ENCODE results near the gene CD1C.
"Not testable (repeated sequence)": the region's sequence is repeated elsewhere in the genome, so short reads cannot be mapped to it uniquely, and the experiment has no call there.

The CD1C gene

DNA sequence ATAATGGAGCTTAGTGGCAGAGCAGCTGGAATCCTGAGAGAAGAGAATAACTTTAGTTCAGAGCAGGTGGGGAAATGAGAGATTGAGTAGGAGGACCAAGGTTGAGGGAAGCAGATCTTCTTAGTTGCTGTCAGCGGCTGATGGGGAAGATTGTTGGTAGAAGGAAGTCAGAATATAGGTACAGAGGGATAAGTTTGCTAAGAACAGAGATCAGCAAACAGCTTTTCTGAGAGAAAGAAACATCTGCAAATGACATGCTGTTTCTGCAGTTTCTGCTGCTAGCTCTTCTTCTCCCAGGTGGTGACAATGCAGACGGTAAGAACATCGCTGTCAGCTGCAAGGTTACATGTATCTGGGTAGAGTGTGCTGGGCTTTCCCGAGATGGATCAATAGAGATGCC lies at the start of gene CD1C:
Gene CD1C (plus strand): TSS at position 113 of the 400 bp plus-strand sequence. CDS start 142 bp downstream, at position 255.
- H3K27ac Mint-ChIP-seq: no peak within 1 kb of the TSS
- H3K9me3 Mint-ChIP-seq (ENCODE audit: low read depth): no peaks in the 10 kb centered on the region
- H3K36me3 Mint-ChIP-seq: no peaks in the 10 kb centered on the region

DNA sequence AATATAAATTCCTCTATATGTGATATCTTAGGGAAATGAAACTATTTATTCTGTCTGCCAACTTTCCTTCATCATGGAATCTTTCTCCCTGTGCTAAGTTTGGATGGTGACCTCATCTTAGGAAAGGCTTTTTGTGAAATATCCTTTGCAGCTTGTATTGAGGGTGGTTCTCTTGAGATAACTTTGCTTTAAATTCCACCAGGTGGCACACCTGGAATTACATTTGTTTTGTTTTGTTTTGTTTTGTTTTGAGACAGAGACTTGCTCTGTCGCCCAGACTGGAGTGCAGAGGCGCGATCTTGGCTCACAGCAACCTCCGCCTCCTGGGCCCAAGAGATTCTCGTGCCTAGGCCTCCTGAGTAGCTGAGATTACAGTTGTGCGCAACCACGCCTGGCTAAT lies 43.1 kb upstream of the CD1C start:
- Mint-ChIP-seq H3K36me3 (peaks cover 2% of the 10 kb centered on the region), H3K27me3 (peaks cover 36% of the 10 kb centered on the region), H3K4me1 (ENCODE audit: low read depth) (peaks cover 24% of the 10 kb centered on the region), H3K27ac (no peak overlapping the region), H3K9me3 (ENCODE audit: low read depth) (no peaks in the 10 kb centered on the region), H3K4me3 (no peak overlapping the region)

More for the DNA sequence above, at the start of gene CD1C:
- Mint-ChIP-seq H3K4me1 (ENCODE audit: low read depth) (peaks cover 12% of the 10 kb centered on the region), H3K27me3 (peaks cover 15% of the 10 kb centered on the region), H3K4me3 (no peak within 1 kb of the TSS)

DNA sequence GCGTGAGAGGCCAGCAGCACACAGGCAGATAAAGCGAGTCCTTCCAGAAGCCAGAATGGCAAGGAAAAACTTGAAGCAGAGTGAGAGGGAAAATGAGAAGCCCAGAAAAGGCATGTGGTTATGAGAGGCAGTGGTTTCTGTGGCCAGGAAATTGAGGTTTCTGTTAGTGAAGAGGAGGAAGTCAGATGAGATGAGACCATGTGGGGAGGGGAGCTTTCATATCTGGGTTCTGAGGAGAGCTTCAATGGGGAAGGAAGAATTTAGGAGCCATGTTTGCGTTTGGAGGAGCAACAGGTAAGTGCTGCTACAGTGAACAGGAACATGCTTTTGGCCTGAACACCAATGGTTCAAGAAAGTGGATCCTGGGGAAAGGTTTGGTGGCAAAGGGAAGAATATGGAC lies 41.6 kb upstream of the CD1C start:
- no peak overlapping the region for H3K27ac Mint-ChIP-seq
- H3K27me3 Mint-ChIP-seq: peaks cover 33% of the 10 kb centered on the region
- peaks cover 2% of the 10 kb centered on the region for H3K36me3 Mint-ChIP-seq

DNA sequence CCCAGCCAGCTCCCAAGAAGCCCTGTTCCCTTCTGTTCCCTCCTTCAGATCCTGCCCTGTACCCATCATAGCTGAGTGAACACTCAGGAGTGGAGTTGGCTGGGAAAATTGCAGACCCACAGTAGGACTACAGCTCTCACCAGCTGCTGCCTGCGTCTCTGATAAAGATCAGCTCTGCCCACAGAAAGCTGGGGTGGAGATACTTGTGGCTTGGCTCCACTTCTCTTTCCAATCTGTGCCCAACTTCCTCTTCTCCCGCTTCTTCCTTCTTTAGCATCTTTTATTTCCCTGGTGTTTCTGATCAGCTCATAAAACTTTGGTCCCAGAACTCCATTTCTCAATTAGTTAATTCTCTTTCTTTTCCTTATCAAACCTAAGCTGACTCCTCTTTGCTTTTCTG lies 41.0 kb upstream of the CD1C start:
- no peaks in the 10 kb centered on the region for H3K9me3 Mint-ChIP-seq (ENCODE audit: low read depth)
- H3K27me3 Mint-ChIP-seq: peaks cover 29% of the 10 kb centered on the region
- H3K4me3 Mint-ChIP-seq: peak overlapping the region; percentile 24
- H3K36me3 Mint-ChIP-seq: no peaks in the 10 kb centered on the region
- peaks cover 24% of the 10 kb centered on the region for H3K4me1 Mint-ChIP-seq (ENCODE audit: low read depth)
- H3K27ac Mint-ChIP-seq: no peak overlapping the region

More for the DNA sequence above, 41.6 kb upstream of the CD1C start:
- H3K9me3 Mint-ChIP-seq (ENCODE audit: low read depth): no peaks in the 10 kb centered on the region
- H3K4me1 Mint-ChIP-seq (ENCODE audit: low read depth): peaks cover 24% of the 10 kb centered on the region
- H3K4me3 Mint-ChIP-seq: peak overlapping the region; percentile 2

- Mint-ChIP-seq H3K4me3 (no peak overlapping the region), H3K4me1 (ENCODE audit: low read depth) (peaks cover 24% of the 10 kb centered on the region), H3K27ac (no peak overlapping the region), H3K27me3 (peaks cover 23% of the 10 kb centered on the region), H3K36me3 (no peaks in the 10 kb centered on the region), H3K9me3 (ENCODE audit: low read depth) (no peaks in the 10 kb centered on the region)
Measured at GRCh38 chr1:158249646-158250045, 40.1 kb upstream of the CD1C start.

GRCh38 chr1:158251163-158251562 lies 38.6 kb upstream of the CD1C start:
- Mint-ChIP-seq H3K9me3 (ENCODE audit: low read depth) (no peaks in the 10 kb centered on the region), H3K27me3 (peaks cover 17% of the 10 kb centered on the region), H3K4me1 (ENCODE audit: low read depth) (peaks cover 24% of the 10 kb centered on the region), H3K4me3 (no peak overlapping the region), H3K36me3 (no peaks in the 10 kb centered on the region), H3K27ac (no peak overlapping the region)

GRCh38 chr1:158255656-158256055 lies 34.1 kb upstream of the CD1C start:
- H3K4me1 Mint-ChIP-seq (ENCODE audit: low read depth): no peaks in the 10 kb centered on the region
- peaks cover 11% of the 10 kb centered on the region for H3K27me3 Mint-ChIP-seq
- no peaks in the 10 kb centered on the region for H3K36me3 Mint-ChIP-seq
- H3K4me3 Mint-ChIP-seq: no peak overlapping the region
- H3K9me3 Mint-ChIP-seq (ENCODE audit: low read depth): no peaks in the 10 kb centered on the region
- H3K27ac Mint-ChIP-seq: no peak overlapping the region

GRCh38 chr1:158256747-158257146 lies 33.0 kb upstream of the CD1C start:
- H3K27ac Mint-ChIP-seq; H3K9me3 Mint-ChIP-seq (ENCODE audit: low read depth); H3K4me3 Mint-ChIP-seq; H3K4me1 Mint-ChIP-seq (ENCODE audit: low read depth); H3K27me3 Mint-ChIP-seq; H3K36me3 Mint-ChIP-seq: not testable (repeated sequence)

DNA sequence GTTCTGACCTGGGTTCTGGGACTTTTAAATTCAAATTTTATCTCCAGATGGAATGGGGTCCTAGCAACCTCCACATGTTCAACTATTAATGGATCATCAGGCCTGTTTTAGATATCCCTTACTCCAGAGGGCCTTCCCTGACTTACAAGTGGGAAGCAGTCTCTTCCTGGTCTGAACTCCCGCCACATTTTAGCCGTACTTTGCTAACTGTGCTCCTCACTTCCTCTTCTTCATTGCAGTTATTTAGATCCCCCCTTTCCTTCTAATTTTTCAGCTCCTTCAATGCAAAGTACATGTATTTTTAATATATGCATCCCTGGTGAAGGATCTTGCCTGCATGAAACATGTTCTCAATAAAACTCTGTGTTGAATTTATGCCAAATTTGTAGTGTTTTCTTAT lies 31.8 kb upstream of the CD1C start:
- peaks cover 7% of the 10 kb centered on the region for H3K27me3 Mint-ChIP-seq
- H3K36me3 Mint-ChIP-seq: no peaks in the 10 kb centered on the region
- no peak overlapping the region for H3K4me3 Mint-ChIP-seq

GRCh38 chr1:158259117-158259516 lies 30.6 kb upstream of the CD1C start:
- Mint-ChIP-seq H3K27me3 (peaks cover 9% of the 10 kb centered on the region), H3K4me1 (ENCODE audit: low read depth) (no peaks in the 10 kb centered on the region)

More for the DNA sequence above, 31.8 kb upstream of the CD1C start:
- H3K27ac Mint-ChIP-seq: no peak overlapping the region
- no peaks in the 10 kb centered on the region for H3K9me3 Mint-ChIP-seq (ENCODE audit: low read depth)
- no peaks in the 10 kb centered on the region for H3K4me1 Mint-ChIP-seq (ENCODE audit: low read depth)

DNA sequence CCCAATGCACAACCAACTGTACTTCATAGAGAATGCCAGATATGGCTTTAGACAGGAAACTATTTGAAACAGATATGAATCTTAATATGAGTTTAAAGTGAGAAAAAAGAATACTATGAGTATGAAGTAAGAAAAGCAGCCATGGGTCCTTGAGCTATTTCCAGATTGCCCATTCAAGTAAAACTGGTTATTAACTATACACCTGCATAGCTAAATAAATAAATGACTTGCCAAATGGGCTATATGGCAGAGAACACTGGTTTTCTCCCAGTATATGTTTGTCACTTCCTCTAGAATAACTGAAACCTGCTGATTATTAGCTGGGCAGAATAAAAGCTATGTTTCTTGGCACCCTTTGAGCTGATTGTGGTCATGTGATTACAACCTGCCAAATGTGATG lies 17.0 kb upstream of the CD1C start:
- Mint-ChIP-seq H3K4me1 (ENCODE audit: low read depth) (no peaks in the 10 kb centered on the region), H3K27ac (no peak overlapping the region), H3K27me3 (peaks cover 5% of the 10 kb centered on the region), H3K36me3 (no peaks in the 10 kb centered on the region), H3K9me3 (ENCODE audit: low read depth) (no peaks in the 10 kb centered on the region), H3K4me3 (no peak overlapping the region)

More at GRCh38 chr1:158259117-158259516, 30.6 kb upstream of the CD1C start:
- Mint-ChIP-seq H3K36me3 (no peaks in the 10 kb centered on the region), H3K27ac (no peak overlapping the region), H3K4me3 (no peak overlapping the region), H3K9me3 (ENCODE audit: low read depth) (no peaks in the 10 kb centered on the region)

GRCh38 chr1:158274797-158275196 lies 14.9 kb upstream of the CD1C start:
- Mint-ChIP-seq H3K4me1 (ENCODE audit: low read depth) (no peaks in the 10 kb centered on the region), H3K36me3 (no peaks in the 10 kb centered on the region), H3K27me3 (no peaks in the 10 kb centered on the region), H3K27ac (no peak overlapping the region), H3K9me3 (ENCODE audit: low read depth) (no peaks in the 10 kb centered on the region), H3K4me3 (no peak overlapping the region)

GRCh38 chr1:158282421-158282820 lies 7.3 kb upstream of the CD1C start:
- peaks cover 20% of the 10 kb centered on the region for H3K27me3 Mint-ChIP-seq
- not testable (repeated sequence) for H3K36me3 Mint-ChIP-seq; H3K4me3 Mint-ChIP-seq; H3K9me3 Mint-ChIP-seq (ENCODE audit: low read depth); H3K27ac Mint-ChIP-seq
- H3K4me1 Mint-ChIP-seq (ENCODE audit: low read depth): peaks cover 12% of the 10 kb centered on the region

DNA sequence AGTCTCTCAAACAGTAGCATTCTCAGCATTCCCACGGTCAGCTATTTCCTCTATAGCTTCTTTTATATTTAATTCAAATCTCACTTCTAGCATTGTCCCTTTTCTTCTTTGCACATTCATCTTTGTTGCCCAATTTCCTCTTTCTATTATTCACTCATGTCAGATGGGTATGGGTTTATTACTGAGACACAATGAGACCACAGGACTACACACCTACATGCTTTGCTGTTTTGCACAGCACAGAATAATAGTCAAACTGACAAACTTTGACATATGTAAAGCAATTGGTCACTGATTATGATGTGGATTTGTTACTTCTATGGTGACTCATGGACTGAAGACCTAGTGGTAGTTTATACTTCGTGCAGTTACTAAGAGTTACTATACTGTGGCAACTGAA lies 5.8 kb upstream of the CD1C start:
- Mint-ChIP-seq H3K27ac (no peak overlapping the region), H3K4me3 (no peak overlapping the region), H3K9me3 (ENCODE audit: low read depth) (no peaks in the 10 kb centered on the region), H3K4me1 (ENCODE audit: low read depth) (peaks cover 12% of the 10 kb centered on the region), H3K36me3 (peaks cover 2% of the 10 kb centered on the region), H3K27me3 (peaks cover 24% of the 10 kb centered on the region)

GRCh38 chr1:158285756-158286241 lies 3.9 kb upstream of the CD1C start:
- Mint-ChIP-seq H3K4me1 (ENCODE audit: low read depth) (peaks cover 12% of the 10 kb centered on the region), H3K36me3 (peaks cover 2% of the 10 kb centered on the region), H3K4me3 (no peak overlapping the region), H3K27ac (no peak overlapping the region), H3K27me3 (peaks cover 24% of the 10 kb centered on the region), H3K9me3 (ENCODE audit: low read depth) (no peaks in the 10 kb centered on the region)

DNA sequence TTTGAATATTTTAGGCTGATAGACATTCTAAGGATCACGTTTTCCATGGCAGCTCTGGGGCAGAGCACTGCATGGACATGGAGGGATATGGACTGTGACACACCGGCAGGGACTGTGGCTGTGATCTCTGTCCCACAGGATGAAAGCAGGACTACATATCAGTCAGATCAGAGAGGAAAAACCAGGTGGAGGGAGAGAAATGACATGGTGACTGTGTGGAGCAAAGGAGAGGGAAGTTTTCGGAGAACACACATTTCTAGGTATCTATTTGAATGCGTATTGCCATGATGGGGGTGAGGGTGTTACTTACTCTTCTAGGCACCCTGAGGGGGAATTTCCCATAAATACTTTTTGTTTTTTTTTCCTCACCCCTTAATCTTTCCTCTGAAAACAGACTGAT lies 3.2 kb upstream of the CD1C start:
- no peaks in the 10 kb centered on the region for H3K9me3 Mint-ChIP-seq (ENCODE audit: low read depth)
- H3K36me3 Mint-ChIP-seq: no peaks in the 10 kb centered on the region
- H3K4me1 Mint-ChIP-seq (ENCODE audit: low read depth): peaks cover 12% of the 10 kb centered on the region
- peaks cover 22% of the 10 kb centered on the region for H3K27me3 Mint-ChIP-seq
- H3K27ac Mint-ChIP-seq: no peak overlapping the region
- no peak overlapping the region for H3K4me3 Mint-ChIP-seq
